Measurements from ENCODE around the gene PDE4B. TPM values are rescaled to one million over a fixed set of nuclear protein-coding genes. Genes with fewer than 3 reads are reported as not detected.

PDE4B gene
- total RNA-seq, 1 experiment from 2014 or later, result not detected

GRCh38 chr1:66383168-66383567, 590.5 kb downstream of the PDE4B start:
- ChIA-PET CTCF (no interaction called here), POLR2A (no interaction called here)
- H3K9me3 Mint-ChIP-seq (ENCODE audit: unreplicated experiment), result peaks cover 29% of the 10 kb centered on the region
- H3K4me1 Mint-ChIP-seq (ENCODE audit: low read depth, unreplicated experiment), result no peaks in the 10 kb centered on the region
- Histone ChIP-seq H3K36me3 (ENCODE audit: control insufficient read depth, insufficient read depth, low read length) (no peaks in the 10 kb centered on the region), H3K27me3 (replicated peaks; ENCODE audit: control insufficient read depth, insufficient read depth, low read length) (no peaks in the 10 kb centered on the region), H3K9me3 (no peaks in the 10 kb centered on the region), H3K4me1 (no peaks in the 10 kb centered on the region), H3K4me3 (ENCODE audit: low read depth, low read length) (no peak overlapping the region)
- DNase-seq, result no peak
- no peak overlapping the region for H3K4me3 Mint-ChIP-seq (ENCODE audit: unreplicated experiment)
- BruUV-seq (replicated peaks), result no TSS peak
- no peak for TF ChIP-seq CTCF (IDR thresholded peaks at IDR 0.05; ENCODE audit: insufficient read depth in 1 of 2, low read depth in 1 of 2, low read length in 1 of 2, severe bottlenecking in 1 of 2, unreplicated experiment in 1 of 2)
- no peak overlapping the region for H3K27ac Mint-ChIP-seq (ENCODE audit: unreplicated experiment)
- peaks cover 2% of the 10 kb centered on the region for H3K27me3 Mint-ChIP-seq (ENCODE audit: insufficient read depth, unreplicated experiment)
- intact Hi-C loops (cut with micrococcal nuclease; ENCODE audit: unreplicated experiment), result no loop called here
- no peaks in the 10 kb centered on the region for H3K36me3 Mint-ChIP-seq (ENCODE audit: insufficient read depth, unreplicated experiment)

DNA sequence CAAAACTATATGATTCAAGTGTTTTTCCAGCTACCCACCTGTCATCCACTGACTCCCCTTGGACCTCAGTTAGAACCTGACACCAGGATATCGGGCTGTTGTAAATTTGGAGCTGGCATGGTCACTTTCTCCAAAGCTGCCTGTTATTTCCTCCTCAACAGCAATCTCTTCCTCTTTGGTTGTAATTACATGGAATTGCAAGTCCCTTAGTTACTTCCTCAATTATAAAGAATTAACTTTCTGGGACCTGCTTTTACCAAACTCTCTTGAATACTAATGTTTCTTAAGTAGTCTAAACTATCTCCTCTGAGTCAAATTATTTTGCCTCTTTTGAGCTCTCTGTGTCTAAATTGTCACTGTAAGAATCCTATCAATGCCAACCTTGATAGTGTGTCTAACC, 590.9 kb downstream of the PDE4B start:
- Mint-ChIP-seq H3K36me3 (ENCODE audit: insufficient read depth, unreplicated experiment) (no peaks in the 10 kb centered on the region), H3K4me3 (ENCODE audit: unreplicated experiment) (no peak overlapping the region), H3K9me3 (ENCODE audit: unreplicated experiment) (peaks cover 29% of the 10 kb centered on the region), H3K4me1 (ENCODE audit: low read depth, unreplicated experiment) (no peaks in the 10 kb centered on the region), H3K27ac (ENCODE audit: unreplicated experiment) (no peak overlapping the region), H3K27me3 (ENCODE audit: insufficient read depth, unreplicated experiment) (peaks cover 2% of the 10 kb centered on the region)
- intact Hi-C loops (cut with micrococcal nuclease; ENCODE audit: unreplicated experiment), result no loop called here
- no peak for TF ChIP-seq CTCF (IDR thresholded peaks at IDR 0.05; ENCODE audit: insufficient read depth in 1 of 2, low read depth in 1 of 2, low read length in 1 of 2, severe bottlenecking in 1 of 2, unreplicated experiment in 1 of 2)
- no peak overlapping the region for H3K4me3 ChIP-seq (ENCODE audit: low read depth, low read length)
- H3K4me1 ChIP-seq, result no peaks in the 10 kb centered on the region
- H3K36me3 ChIP-seq (ENCODE audit: control insufficient read depth, insufficient read depth, low read length), result no peaks in the 10 kb centered on the region
- ChIA-PET POLR2A (no interaction called here), CTCF (no interaction called here)
- no TSS peak for BruUV-seq (replicated peaks)
- H3K9me3 ChIP-seq, result no peaks in the 10 kb centered on the region
- no peaks in the 10 kb centered on the region for H3K27me3 ChIP-seq (replicated peaks; ENCODE audit: control insufficient read depth, insufficient read depth, low read length)
- no peak for DNase-seq

DNA sequence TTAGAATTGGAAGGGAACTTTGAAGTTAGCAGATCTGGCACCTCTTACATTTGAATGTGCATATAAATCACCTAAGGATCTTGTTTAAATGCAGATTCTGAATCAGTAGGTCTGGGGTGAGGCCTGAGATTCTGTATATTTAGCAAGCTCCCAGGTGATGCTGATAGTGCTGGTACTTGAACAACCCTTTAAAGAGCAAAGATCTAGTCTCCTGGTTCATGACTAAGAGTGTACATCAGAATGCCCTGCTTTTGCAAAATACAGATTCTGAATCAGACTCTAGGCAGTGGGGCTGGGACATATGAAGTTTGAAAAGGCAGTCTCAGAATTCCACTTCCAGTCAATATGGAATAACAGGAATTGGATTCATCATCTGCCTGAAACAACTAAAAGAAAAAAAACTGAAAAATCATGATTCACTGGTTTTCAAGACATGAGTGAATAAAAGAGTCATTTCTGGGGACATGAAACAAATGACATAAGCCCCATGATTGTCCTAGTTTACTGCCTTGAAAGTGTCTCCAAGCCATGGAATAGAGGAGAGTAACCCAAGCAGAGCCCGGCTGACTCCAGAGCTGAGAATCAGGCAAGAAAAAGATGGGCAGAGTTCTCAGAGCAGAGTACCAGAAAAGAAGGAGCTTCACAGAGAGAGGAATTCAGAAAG, 591.7 kb downstream of the PDE4B start:
- Mint-ChIP-seq H3K36me3 (ENCODE audit: insufficient read depth, unreplicated experiment) (no peaks in the 10 kb centered on the region), H3K27me3 (ENCODE audit: insufficient read depth, unreplicated experiment) (peaks cover 2% of the 10 kb centered on the region), H3K9me3 (ENCODE audit: unreplicated experiment) (peaks cover 29% of the 10 kb centered on the region), H3K4me3 (ENCODE audit: unreplicated experiment) (no peak overlapping the region), H3K4me1 (ENCODE audit: low read depth, unreplicated experiment) (no peaks in the 10 kb centered on the region), H3K27ac (ENCODE audit: unreplicated experiment) (no peak overlapping the region)
- Histone ChIP-seq H3K4me1 (no peaks in the 10 kb centered on the region), H3K4me3 (ENCODE audit: low read depth, low read length) (no peak overlapping the region), H3K36me3 (ENCODE audit: control insufficient read depth, insufficient read depth, low read length) (no peaks in the 10 kb centered on the region), H3K27me3 (replicated peaks; ENCODE audit: control insufficient read depth, insufficient read depth, low read length) (no peaks in the 10 kb centered on the region), H3K9me3 (no peaks in the 10 kb centered on the region)
- DNase-seq, result no peak
- CTCF ChIA-PET, result no interaction called here
- BruUV-seq (replicated peaks), result no TSS peak
- TF ChIP-seq CTCF (IDR thresholded peaks at IDR 0.05; ENCODE audit: insufficient read depth in 1 of 2, low read depth in 1 of 2, low read length in 1 of 2, severe bottlenecking in 1 of 2, unreplicated experiment in 1 of 2), result no peak
- POLR2A ChIA-PET, result no interaction called here
- intact Hi-C loops (cut with micrococcal nuclease; ENCODE audit: unreplicated experiment), result no loop called here
